T-helper 2 cell (primary cell): ENCODE results near the gene GPX1.
A peak's percentile ranks its signal among the peaks of the same experiment; 100 is the strongest.
"Not testable (repeated sequence)": the region's sequence is repeated elsewhere in the genome, so short reads cannot be mapped to it uniquely, and the experiment has no call there.

Source experiments
- DNase-seq, 5 experiments: peaks; one replicate each; pipeline versions ENCODE4 v3.0.0 to v3.0.0-alpha.2; 2012 to 2022

GPX1 gene

DNA sequence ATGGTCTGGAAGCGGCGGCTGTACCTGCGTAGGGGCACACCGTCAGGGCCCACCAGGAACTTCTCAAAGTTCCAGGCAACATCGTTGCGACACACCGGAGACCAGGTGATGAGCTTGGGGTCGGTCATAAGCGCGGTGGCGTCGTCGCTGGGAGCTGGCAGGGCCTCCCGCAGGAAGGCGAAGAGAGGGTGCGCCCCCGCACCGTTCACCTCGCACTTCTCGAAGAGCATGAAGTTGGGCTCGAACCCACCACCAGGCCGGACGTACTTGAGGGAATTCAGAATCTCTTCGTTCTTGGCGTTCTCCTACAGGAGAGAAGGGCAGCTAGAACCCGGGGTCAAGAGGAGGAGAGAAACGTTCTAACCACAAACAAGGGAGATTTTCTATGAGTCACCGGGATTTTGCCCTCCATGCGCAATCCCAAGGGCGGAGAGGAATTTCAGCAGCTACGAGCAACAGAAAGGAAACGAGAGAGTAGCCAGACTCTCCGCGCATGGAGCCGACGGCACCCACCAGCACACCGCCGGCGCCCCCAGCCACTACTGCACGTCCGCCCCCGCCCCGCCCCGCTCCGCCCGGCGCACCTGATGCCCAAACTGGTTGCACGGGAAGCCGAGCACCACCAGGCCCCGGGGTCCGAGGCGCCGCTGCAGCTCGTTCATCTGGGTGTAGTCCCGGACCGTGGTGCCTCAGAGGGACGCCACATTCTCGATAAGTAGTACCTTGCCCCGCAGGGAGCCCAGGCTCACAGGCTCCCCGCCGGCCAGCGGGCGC lies 523 bp downstream of the GPX1 start:
- peak; percentile 20 to 49 (median 34) for DNase-seq

- peak in 1 of 5 experiments; percentile 20 for DNase-seq
Measured at GRCh38 chr3:49357095-49357442, 1.1 kb downstream of the GPX1 start.

- no peak for DNase-seq
Measured at GRCh38 chr3:49352890-49353421, 5.2 kb downstream of the GPX1 start.

DNA sequence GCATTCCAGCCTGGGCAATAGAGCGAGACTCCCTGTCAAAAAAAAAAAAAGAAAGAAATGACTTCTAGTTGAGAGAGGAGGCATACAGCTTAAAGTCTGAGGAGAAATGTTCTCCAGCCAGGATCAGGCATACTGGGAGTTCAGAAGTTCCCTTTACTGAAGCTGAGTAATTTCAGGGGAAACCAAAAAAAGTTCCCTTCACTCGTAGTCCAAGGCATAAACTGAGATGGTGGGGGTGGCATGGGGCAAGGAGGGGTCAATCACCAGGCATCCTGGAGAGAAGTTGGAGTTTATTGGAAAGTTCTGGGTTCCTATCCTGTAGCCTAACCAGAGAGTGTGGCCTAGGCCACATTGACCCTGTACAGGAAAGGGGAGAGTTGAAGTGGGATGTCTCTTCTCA lies 5.9 kb downstream of the GPX1 start:
- no peak for DNase-seq

DNA sequence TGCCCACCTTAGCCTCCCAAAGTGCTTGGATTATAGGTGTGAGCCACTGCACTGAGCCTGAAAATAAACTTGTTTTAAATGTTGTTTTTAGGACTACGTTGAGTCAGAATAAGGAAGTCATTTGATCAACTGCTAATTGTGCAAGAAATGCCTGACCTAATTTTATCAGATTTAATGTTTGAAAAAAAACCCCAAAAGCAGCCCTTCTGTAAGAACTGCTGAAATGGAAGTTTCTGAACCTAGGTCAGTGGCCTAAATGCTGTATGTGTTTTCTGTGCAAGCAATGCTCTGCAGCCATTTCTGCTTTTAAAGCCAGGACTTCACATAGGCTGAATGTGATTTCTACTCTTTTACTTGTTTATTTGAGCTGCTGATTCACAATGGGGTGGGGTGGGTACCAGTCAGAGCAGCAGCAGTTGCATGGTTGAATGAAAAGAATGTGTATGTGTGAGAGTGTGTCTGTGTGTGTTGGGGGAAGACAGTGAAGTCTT lies 6.6 kb downstream of the GPX1 start:
- peak in 1 of 5 experiments; percentile 26 for DNase-seq

- DNase-seq, result no peak
Measured at GRCh38 chr3:49349348-49350114, 8.6 kb downstream of the GPX1 start.

GRCh38 chr3:49348361-49348760 lies 9.8 kb downstream of the GPX1 start:
- DNase-seq, result not testable (repeated sequence)

- DNase-seq, result no peak
Measured at GRCh38 chr3:49346797-49347251, 11.3 kb downstream of the GPX1 start.

- DNase-seq, result no peak
Measured at GRCh38 chr3:49343163-49343562, 15.0 kb downstream of the GPX1 start.

DNA sequence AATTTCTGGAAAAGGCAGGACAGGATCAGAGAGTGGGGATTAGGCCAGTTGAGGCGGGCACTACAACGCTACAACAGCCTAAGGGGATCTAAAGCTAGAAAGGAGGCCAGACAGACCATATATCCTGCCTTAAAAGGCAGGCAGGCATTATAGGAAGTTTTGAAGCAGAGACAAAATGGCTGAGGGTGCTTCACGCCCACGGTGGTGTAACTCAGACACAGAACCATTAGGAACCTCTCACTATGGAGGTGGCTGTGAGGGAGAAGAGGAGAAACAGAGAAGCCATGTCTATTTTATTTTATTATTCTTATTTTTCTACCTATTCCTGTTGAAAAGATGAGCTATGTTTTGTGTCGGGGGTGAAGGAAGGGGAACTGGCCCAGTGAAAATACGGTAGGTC lies 16.2 kb downstream of the GPX1 start:
- no peak for DNase-seq

GRCh38 chr3:49339941-49340800 lies 18.0 kb downstream of the GPX1 start, which contains the start of gene USP4:
TSS of gene USP4 (minus strand) at chr3:49340053. CDS start at chr3:49340024, 29 bp downstream.
- DNase-seq, result peak; percentile 76 to 98 (median 87)

- no peak for DNase-seq
Measured at GRCh38 chr3:49339581-49339940, 18.6 kb downstream of the GPX1 start.

DNA sequence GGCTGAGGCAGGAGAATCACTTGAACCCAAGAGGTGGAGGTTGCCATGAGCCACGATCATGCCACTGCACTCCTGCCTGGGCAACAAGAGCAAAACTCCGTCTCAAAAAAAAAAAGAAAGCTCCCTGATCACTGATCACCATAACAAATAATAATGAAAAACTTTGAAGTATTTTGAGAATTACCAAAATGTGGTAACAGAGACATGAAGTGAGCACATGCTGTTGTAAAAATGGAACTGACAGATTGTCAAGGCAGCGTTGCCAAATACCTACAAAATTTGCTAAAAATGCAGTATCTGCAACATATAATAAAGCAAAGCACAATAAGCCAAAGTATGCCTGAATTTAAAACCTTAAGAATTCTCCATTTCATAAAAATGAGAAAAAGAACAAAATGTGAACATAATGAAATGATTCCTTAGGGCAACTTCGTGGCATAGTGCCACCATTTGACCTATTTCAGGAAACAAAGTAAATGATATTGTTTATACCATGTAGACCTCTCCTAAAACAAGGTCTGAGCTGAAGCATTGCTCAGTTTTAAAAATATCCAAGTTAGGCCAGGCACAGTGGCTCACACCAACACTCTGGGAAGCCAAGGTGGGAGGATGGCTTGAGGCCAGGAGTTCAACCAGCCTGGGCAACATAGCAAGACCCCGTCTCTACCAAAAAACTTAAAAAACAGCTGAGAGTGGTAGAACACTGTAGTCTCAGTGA lies 24.1 kb downstream of the GPX1 start:
- no peak for DNase-seq

DNA sequence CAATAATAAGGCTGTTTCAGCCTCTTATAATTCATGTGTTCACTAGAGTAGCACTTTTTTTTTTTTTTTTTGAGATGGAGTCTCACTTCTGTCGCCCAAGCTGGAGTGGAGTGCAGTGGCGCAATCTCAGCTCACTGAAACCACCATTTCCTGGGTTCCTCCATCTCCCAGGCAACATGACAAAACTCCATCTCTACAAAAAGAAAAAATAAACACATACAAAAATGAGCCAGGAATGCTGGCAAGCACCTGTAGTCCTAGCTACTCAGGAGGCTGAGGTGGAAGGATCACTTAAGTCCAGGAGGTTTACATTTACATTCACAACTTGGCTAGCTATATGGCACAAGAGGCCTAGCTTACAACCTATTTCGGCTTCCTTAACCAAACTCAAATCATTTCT lies 25.1 kb downstream of the GPX1 start:
- peak in 2 of 5 experiments; percentile 8 to 56 for DNase-seq

GRCh38 chr3:49329186-49329585 lies 29.0 kb downstream of the GPX1 start:
- DNase-seq, result no peak

GRCh38 chr3:49328350-49328749 lies 29.8 kb downstream of the GPX1 start:
- DNase-seq, result not testable (repeated sequence)

DNA sequence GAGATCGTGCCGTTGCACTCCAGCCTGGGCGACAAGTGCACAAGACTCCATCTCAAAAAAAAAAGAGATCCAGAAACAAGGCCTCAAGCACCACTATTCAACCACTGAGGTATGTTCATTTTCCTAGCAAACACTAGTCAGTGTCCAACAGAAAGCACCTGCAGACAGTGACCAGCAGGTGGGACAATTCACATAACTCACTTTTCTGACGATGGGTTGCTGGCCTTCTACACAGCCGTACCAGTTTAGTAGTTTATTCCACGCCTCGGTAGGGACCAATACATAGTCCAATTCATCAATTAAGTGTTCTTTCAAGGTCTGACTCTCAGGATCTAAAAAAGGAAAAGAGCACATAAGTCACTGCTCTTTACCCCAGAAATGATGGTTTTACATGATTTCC lies 30.7 kb downstream of the GPX1 start:
- no peak for DNase-seq

- DNase-seq, result no peak
Measured at GRCh38 chr3:49324768-49325167, 33.4 kb downstream of the GPX1 start.

- DNase-seq, result no peak
Measured at GRCh38 chr3:49316696-49317457, 41.3 kb downstream of the GPX1 start.

GRCh38 chr3:49313896-49314688 lies 44.1 kb downstream of the GPX1 start:
- DNase-seq, result no peak
